GM13977 (cell line): ENCODE results near the gene GBP3.
"Not testable (repeated sequence)": the region's sequence is repeated elsewhere in the genome, so short reads cannot be mapped to it uniquely, and the experiment has no call there.

ENCODE experiments used
- DNase-seq: peaks from one replicate; pipeline ENCODE4 v3.0.0; 2012; ENCODE audit warnings: low spot score
- CTCF ChIP-seq: IDR thresholded peaks from 2 replicates; pipeline ENCODE4 v1.5.1; 2012; ENCODE audit warnings: mild to moderate bottlenecking, control low read depth; ENCODE audit not compliant: insufficient read depth; ENCODE audit errors: extremely low read depth, missing control alignments
- in situ Hi-C: fragments of 300-500 bp; cut with MboI; formaldehyde crosslinking; loops from one replicate; pipeline ENCODE4 v1.12.0; 2022; ENCODE audit warnings: low sequenced_read_pairs, low pct_unique_long_range_greater_than_20kb, mixed read lengths, inconsistent platforms; ENCODE audit not compliant: unreplicated experiment

The GBP3 gene

GRCh38 chr1:88985032-88985431, 37.6 kb downstream of the GBP3 start:
- in situ Hi-C loops: no loop called here
- TF ChIP-seq CTCF: no peak
- no peak for DNase-seq

- in situ Hi-C loops: no loop called here
- TF ChIP-seq CTCF: no peak
Observed at GRCh38 chr1:88984569-88984968, 38.1 kb downstream of the GBP3 start.

GRCh38 chr1:88983791-88984559, 38.7 kb downstream of the GBP3 start:
- no peak for DNase-seq
- in situ Hi-C loops: no loop called here
- peak; percentile 39 for TF ChIP-seq CTCF

More at GRCh38 chr1:88984569-88984968, 38.1 kb downstream of the GBP3 start:
- DNase-seq: no peak

GRCh38 chr1:88982055-88982454, 40.6 kb downstream of the GBP3 start:
- in situ Hi-C loops: no loop called here
- no peak for DNase-seq
- no peak for TF ChIP-seq CTCF

GRCh38 chr1:88981506-88981905, 41.2 kb downstream of the GBP3 start:
- DNase-seq, in situ Hi-C loops: not testable (repeated sequence)

GRCh38 chr1:88980870-88981269, 41.8 kb downstream of the GBP3 start:
- in situ Hi-C loops: no loop called here
- TF ChIP-seq CTCF: no peak
- no peak for DNase-seq

GRCh38 chr1:88979749-88980116, 42.9 kb downstream of the GBP3 start:
- in situ Hi-C loops: no loop called here
- no peak for TF ChIP-seq CTCF

More at GRCh38 chr1:88979749-88980116, 42.9 kb downstream of the GBP3 start:
- no peak for DNase-seq
